HepG2 (cell line): ENCODE data around the gene SPRED2.

Experiments used
- EP300 ChIP-seq, 3 experiments: sonication (generic) in 1 of 3; formaldehyde crosslinking in 1 of 3; IDR thresholded peaks; 2 replicates each; pipeline versions ENCODE4 v1.5.1 to v1.6.1; 2011 to 2020; ENCODE audit warnings: low read depth in 2 of 3, low read length in 2 of 3, borderline replicate concordance in 1 of 3, improper control_type of control experiment in 1 of 3, mild to moderate bottlenecking in 1 of 3, missing genetic modification reagents in 1 of 3, moderate library complexity in 1 of 3
- HDAC2 ChIP-seq: sonication (generic); formaldehyde crosslinking; IDR thresholded peaks from 2 replicates; pipeline ENCODE4 v1.4.0; 2020; ENCODE audit warnings: missing genetic modification reagents
- JUNB ChIP-seq: sonication (generic); formaldehyde crosslinking; IDR thresholded peaks from 2 replicates; pipeline ENCODE4 v1.8.0; 2022; ENCODE audit warnings: missing genetic modification reagents, mild to moderate bottlenecking, borderline replicate concordance
- NFIC ChIP-seq: IDR thresholded peaks from 2 replicates; pipeline ENCODE4 v1.6.1; 2012; ENCODE audit warnings: mild to moderate bottlenecking, low read length, inconsistent platforms
- POGZ ChIP-seq: sonication (generic); formaldehyde crosslinking; IDR thresholded peaks from 2 replicates; pipeline ENCODE4 v1.4.0; 2020; ENCODE audit warnings: mild to moderate bottlenecking, missing genetic modification reagents
- POLR2A ChIP-seq, 2 experiments: IDR thresholded peaks; 2 replicates each; pipeline ENCODE4 v1.6.1; 2011; ENCODE audit warnings: low read depth in 2 of 2, low read length in 2 of 2, mild to moderate bottlenecking in 1 of 2, moderate library complexity in 1 of 2; ENCODE audit not compliant: insufficient read depth in 1 of 2
- SMC3 ChIP-seq: IDR thresholded peaks from 2 replicates; pipeline ENCODE4 v1.6.1; 2011; ENCODE audit warnings: low read length, improper control_type of control experiment
- SP1 ChIP-seq, 2 experiments: fragments of 450-650 bp in 1 of 2; sonication (generic) in 1 of 2; formaldehyde crosslinking in 1 of 2; IDR thresholded peaks; 2 replicates each; pipeline versions ENCODE4 v1.4.0 to v1.6.1; 2016 to 2020; ENCODE audit warnings: missing genetic modification reagents in 1 of 2
- ZFX ChIP-seq: sonication (generic); formaldehyde crosslinking; IDR thresholded peaks from 2 replicates; pipeline ENCODE4 v1.4.0; 2020; ENCODE audit warnings: mild to moderate bottlenecking, low read depth, missing genetic modification reagents, moderate library complexity
- ZFYVE20 ChIP-seq: sonication (generic); formaldehyde crosslinking; IDR thresholded peaks from 2 replicates; pipeline ENCODE4 v1.8.0; 2023; ENCODE audit warnings: low read depth, mild to moderate bottlenecking, moderate library complexity, missing genetic modification reagents, borderline replicate concordance
- ZNF12 ChIP-seq: sonication (generic); formaldehyde crosslinking; IDR thresholded peaks from 2 replicates; pipeline ENCODE4 v1.5.0; 2020; ENCODE audit warnings: missing genetic modification reagents
- ZNF460 ChIP-seq: sonication (generic); formaldehyde crosslinking; IDR thresholded peaks from 2 replicates; pipeline ENCODE4 v1.5.1; 2020; ENCODE audit warnings: missing genetic modification reagents, mild to moderate bottlenecking, borderline replicate concordance
- TF ChIP-seq, protein P1 (sequence below): sonication (generic); formaldehyde crosslinking; IDR thresholded peaks from 2 replicates; pipeline ENCODE4 v1.5.0; 2020; ENCODE audit warnings: mild to moderate bottlenecking, missing genetic modification reagents, moderate library complexity

DNA sequence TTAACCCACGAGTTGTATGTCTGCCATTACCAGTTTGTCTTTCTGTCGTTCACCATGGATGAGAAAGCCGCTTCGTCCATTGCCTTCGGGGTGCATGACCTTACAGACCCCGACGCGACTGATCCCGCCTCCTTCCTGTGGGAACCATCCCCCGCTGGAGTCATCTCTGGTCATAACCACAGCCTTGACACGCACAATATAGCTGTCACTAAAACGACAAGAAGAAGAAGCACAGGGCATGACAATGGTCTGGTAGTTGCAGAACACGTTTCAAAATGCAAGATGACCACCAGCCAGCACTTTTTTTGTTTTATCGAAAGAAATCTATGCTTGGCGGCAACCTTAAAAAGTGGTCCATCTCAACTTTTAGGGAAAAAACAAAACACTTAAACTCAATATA, 87.7 kb downstream of the SPRED2 start:
- TF ChIP-seq, protein P1, sequence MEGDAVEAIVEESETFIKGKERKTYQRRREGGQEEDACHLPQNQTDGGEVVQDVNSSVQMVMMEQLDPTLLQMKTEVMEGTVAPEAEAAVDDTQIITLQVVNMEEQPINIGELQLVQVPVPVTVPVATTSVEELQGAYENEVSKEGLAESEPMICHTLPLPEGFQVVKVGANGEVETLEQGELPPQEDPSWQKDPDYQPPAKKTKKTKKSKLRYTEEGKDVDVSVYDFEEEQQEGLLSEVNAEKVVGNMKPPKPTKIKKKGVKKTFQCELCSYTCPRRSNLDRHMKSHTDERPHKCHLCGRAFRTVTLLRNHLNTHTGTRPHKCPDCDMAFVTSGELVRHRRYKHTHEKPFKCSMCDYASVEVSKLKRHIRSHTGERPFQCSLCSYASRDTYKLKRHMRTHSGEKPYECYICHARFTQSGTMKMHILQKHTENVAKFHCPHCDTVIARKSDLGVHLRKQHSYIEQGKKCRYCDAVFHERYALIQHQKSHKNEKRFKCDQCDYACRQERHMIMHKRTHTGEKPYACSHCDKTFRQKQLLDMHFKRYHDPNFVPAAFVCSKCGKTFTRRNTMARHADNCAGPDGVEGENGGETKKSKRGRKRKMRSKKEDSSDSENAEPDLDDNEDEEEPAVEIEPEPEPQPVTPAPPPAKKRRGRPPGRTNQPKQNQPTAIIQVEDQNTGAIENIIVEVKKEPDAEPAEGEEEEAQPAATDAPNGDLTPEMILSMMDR = no peak
- TF ChIP-seq POLR2A (IDR thresholded peaks at IDR 0.05; ENCODE audit: insufficient read depth in 1 of 2, low read depth in 2 of 2, low read length in 2 of 2) = no peak
- no peak for TF ChIP-seq ZFYVE20 (CRISPR knock-in tag)
- TF ChIP-seq ZFX (CRISPR knock-in tag) = no peak
- no peak for TF ChIP-seq SP1 (IDR thresholded peaks at IDR 0.05)
- TF ChIP-seq SP1 (CRISPR knock-in tag; IDR thresholded peaks at IDR 0.05) = no peak
- no peak for TF ChIP-seq HDAC2 (CRISPR knock-in tag)
- TF ChIP-seq SMC3 = no peak
- TF ChIP-seq EP300 (IDR thresholded peaks at IDR 0.05; ENCODE audit: low read depth in 2 of 2, low read length in 2 of 2) = no peak
- TF ChIP-seq EP300 (CRISPR knock-in tag; IDR thresholded peaks at IDR 0.05; ENCODE audit: borderline replicate concordance) = no peak
- TF ChIP-seq NFIC = no peak
- no peak for TF ChIP-seq ZNF460 (CRISPR knock-in tag)
- no peak for TF ChIP-seq POGZ (CRISPR knock-in tag)
- TF ChIP-seq JUNB (CRISPR knock-in tag) = no peak
- TF ChIP-seq ZNF12 (CRISPR knock-in tag) = no peak
